IPS-18c (cell line): Measurements from ENCODE around the gene GRIA3.

Experiments
- H3K4me3 ChIP-seq: 2 replicates; pipeline ENCODE4 v1.7.0; 2013; ENCODE audit warnings: low read depth, mild to moderate bottlenecking, low read length, moderate library complexity; ENCODE audit not compliant: insufficient read depth
- H3K9me3 ChIP-seq: one replicate; pipeline ENCODE4 v1.6.1; 2013; ENCODE audit warnings: mild to moderate bottlenecking, low read length, moderate library complexity; ENCODE audit not compliant: control insufficient read depth, insufficient read depth

The GRIA3 gene

DNA sequence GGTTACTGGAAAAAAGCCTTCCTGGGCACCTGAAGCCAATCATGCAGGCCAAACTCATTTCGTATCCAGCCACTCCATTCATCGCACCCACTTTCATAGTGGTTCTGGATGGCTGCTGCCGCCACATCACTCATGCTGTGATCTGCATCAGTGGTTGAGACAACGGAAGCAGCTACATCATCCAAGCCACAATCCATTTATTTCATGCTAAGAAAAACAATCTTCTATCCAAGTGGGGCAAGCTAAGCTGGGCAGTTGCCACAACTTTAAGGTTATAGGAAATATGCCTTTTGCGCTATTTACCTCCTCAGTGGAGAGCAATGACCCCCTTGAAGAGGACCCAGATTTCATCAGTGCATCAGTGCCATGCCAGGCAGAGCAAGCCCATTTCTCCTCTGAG is 124.6 kb downstream of the GRIA3 start:
- Histone ChIP-seq H3K9me3 (no peaks in the 10 kb centered on the region), H3K4me3 (no peak overlapping the region)

DNA sequence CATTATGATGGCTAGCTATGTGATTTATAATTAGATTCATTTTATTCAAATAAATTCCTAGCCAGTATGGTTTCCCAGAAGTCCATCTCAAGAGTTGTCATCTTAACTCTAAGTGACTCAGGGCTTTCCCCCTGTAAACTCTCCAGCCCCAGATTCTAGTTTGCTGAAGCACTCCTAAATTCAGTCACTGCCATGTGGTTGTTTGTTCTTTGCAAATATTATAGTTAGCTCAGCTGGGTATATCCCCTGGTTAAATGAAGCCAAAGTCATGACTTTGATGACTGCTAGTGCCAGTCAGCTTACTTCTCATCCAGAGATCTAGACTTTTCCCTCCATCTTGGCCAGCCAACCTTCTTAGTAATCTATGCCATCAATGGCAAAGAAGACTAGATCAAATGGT is 126.0 kb downstream of the GRIA3 start:
- Histone ChIP-seq H3K9me3 (no peaks in the 10 kb centered on the region), H3K4me3 (no peak overlapping the region)

DNA sequence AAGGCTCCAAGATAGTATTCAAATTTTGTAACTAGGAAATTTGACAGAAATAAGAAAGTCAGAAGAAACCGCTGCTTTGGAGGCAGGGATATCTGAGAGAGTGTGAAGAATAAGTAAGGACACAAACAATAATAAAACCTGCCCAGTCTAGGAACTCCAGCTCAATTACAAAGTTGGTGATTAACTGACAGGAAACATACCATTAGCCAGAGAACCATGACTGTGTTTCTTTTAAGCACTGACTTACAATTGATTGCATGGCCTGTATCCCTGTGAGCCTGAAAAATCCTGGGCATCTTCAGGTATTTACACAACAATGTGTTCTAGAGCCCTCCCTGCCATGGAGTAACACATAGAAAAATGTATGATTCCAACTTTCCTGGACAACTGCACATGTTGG is 127.4 kb downstream of the GRIA3 start:
- no peaks in the 10 kb centered on the region for H3K9me3 ChIP-seq
- H3K4me3 ChIP-seq, result no peak overlapping the region

DNA sequence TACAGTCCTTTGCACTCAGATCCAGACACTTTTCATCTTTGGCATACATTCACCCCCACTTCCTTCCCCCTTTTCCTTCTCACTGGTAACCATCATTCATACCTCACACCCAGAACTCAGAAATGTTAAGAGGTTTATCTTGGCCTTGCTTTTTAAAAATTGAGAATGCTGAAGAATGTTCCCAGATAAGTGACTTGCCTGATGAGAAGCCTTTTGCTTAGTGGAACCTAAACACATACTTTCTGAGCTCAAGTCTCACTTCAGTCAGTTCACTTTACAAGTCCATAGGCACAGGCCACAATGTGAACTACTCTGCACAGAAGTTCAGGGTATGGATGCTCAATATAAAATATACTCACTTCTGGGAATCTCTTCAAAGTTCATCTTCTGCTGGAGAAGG is 129.4 kb downstream of the GRIA3 start:
- Histone ChIP-seq H3K4me3 (no peak overlapping the region), H3K9me3 (no peaks in the 10 kb centered on the region)

DNA sequence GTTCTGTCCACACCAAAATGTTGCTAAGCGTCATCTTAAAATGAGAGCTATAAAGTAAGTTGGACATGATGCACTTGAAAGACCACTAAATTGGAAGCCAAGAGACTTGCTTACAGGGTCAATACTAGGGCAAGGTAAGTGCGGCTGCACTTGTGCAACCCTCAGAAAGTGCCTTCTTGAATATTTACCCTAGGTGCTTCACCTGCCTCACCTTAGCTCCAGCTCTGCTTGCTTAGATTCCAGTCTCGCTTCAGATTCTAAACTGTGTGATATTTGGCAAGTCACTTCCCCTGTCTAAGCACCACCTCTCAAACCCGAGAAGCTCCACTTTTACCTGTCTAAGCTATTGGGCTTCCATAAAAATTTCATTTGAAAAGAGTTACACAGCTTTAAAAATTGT is 136.5 kb downstream of the GRIA3 start:
- Histone ChIP-seq H3K4me3 (no peak overlapping the region), H3K9me3 (no peaks in the 10 kb centered on the region)

DNA sequence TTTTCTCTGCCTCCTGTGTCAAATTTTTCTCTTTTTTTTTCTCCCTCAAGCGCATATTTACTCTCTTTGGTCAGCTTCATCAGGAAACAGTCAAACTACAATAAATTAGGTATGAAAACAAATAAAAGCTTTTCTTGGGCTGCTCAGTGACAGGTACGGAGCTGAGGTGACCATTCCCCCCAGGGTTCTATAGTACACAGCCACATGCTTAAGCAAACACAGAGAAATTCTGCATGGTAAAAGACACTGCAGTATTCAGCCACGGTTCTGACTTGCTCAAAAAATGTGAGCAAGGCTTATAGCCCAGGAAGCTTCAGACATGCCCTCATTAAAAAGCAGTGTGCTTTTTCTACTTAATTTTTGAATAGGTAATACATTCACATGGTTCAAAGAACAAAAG is 138.5 kb downstream of the GRIA3 start:
- H3K4me3 ChIP-seq, result no peak overlapping the region
- no peaks in the 10 kb centered on the region for H3K9me3 ChIP-seq

DNA sequence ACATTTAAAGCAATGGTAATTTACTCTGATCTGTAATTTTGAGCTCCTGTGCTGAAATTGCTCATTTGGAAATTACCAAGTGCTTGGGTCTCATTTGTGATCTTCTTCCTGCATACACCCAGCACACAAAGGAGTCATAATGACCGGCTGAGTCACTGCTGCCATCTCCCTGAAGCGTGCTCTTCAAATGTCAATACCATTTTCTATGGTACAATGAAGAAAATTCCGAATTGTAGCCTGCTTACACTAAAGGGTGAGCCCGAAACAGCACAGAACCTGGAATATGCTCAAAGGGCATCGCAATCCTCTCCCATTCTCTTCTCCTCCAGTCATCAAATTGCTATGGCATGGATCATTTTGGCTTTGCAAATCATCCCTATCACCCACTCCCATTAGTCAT is 140.5 kb downstream of the GRIA3 start:
- Histone ChIP-seq H3K9me3 (no peaks in the 10 kb centered on the region), H3K4me3 (no peak overlapping the region)

DNA sequence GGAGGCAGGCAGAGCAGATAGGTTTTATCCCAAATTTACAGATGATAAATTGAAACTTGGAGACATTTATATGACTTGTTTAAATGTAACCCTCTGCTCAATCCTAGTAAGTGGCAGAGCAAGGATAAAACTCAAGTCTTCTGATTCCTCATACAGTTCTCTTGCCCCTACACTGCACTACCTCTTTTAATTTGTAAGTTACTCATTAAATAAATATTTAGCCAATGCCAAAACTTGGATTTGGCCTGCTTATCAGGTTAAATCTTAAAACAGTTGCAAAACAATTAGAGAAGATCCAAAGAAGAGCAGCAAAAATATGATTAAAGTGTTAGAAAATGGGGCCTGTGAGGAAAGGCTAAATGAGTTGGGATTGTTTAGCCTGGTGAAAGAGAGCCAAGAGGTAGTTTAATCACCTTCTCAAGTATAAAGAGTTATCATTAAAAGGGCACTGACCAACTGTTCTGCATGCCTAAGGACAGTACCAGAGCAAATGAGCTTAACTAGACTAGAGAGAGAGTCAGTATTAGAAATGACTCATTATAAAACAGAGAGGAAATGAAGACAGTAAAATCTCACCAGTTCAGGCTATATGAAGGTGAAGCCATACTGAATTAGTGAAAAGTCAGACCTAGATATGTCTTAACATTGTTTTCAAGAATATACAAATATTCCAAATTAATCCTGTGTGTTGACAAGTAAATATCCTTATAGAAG is 146.3 kb downstream of the GRIA3 start:
- Histone ChIP-seq H3K9me3 (no peaks in the 10 kb centered on the region), H3K4me3 (no peak overlapping the region)

DNA sequence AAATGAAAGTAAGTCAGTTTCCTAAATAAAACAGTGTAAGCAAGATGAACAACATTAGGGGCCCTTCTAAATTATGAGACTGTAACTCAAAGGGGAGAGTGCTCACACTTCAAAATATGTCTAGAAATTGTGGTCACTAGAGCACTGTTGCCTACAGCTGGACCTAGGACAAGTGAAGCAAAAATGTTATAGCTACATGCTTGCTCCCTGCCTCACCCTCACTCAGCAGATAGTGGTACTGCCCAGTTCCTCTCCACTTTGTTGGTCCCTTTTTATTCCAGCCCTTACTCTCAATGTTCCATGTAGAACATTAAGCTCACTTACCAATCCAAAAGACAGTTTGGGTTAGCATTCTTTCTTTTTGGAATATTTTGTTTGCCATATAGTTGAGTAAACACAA is 147.3 kb downstream of the GRIA3 start:
- no peak overlapping the region for H3K4me3 ChIP-seq
- no peaks in the 10 kb centered on the region for H3K9me3 ChIP-seq

DNA sequence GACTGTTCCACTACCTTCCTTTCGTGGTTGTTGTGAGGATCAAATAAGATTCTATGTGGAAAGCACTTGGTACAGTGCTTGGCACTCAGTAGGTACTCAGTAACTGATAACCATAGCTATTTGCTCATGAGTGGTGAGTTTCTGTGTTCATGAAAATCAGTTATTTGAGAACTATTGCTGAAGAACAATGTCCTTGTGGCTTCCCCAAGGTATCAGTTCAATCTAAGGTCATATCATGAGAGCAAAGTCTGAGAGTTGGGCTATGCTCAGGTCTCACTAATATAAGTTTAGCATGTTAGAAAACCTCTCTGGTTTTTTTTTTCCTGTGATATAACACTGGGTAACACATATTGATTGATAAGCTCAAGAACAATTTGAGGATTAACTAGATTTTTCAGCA is 147.8 kb downstream of the GRIA3 start:
- Histone ChIP-seq H3K9me3 (no peaks in the 10 kb centered on the region), H3K4me3 (no peak overlapping the region)

DNA sequence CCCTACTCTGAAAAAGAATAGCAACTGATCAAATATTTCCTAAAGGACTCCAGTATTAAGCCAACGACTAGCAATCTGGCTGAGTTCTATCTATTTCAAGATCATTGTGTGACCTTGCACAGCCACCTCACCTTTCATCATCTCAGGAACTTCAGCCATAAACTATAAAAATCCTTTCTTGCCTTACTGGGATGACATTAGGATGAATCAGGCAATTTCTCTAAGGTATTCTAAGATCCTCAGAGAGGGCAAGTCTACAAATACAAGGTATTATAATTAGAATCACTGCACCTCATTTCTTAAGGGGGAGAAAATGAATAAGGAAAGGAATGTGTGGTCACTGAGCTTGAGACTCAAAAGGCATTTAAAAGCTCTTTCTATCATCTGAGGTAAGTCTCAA is 152.6 kb downstream of the GRIA3 start:
- H3K9me3 ChIP-seq, result no peaks in the 10 kb centered on the region

DNA sequence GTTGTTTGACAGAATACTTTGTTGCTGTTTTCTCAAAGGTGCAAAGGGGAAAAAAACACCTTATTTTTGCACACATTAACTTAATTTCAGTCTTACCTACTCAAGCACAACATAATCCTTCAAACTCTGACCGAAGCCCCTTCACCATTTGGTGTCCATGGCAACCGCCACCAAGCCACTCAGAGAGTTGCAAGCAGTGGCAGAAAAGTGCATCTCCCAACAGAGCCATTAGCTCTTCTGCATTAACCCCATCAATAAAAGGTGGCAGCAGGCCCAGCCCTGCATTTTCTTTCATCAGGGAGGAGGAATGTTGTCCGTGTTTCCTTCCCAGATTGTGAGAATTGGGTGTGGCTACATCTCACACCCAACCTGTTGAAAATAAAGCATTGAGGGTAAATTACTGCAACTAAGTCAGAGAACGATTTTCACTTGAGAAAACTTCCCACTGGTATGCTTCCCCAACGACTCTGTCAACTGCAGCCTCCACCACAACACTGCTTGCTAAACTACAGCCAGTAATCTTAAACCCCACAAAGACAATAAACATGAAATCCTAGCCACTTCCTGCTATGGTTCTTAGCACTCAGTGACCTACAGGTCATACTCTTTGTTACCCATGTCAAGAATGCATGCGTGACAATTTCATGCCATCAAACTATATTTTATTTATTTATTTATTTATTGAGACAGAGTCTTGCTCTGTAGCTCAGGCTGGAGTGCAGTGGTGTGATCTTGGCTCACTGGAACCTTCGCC is 154.0 kb downstream of the GRIA3 start:
- Histone ChIP-seq H3K4me3 (no peak overlapping the region), H3K9me3 (no peaks in the 10 kb centered on the region)

More for the DNA sequence above, 152.6 kb downstream of the GRIA3 start:
- H3K4me3 ChIP-seq, result no peak overlapping the region

DNA sequence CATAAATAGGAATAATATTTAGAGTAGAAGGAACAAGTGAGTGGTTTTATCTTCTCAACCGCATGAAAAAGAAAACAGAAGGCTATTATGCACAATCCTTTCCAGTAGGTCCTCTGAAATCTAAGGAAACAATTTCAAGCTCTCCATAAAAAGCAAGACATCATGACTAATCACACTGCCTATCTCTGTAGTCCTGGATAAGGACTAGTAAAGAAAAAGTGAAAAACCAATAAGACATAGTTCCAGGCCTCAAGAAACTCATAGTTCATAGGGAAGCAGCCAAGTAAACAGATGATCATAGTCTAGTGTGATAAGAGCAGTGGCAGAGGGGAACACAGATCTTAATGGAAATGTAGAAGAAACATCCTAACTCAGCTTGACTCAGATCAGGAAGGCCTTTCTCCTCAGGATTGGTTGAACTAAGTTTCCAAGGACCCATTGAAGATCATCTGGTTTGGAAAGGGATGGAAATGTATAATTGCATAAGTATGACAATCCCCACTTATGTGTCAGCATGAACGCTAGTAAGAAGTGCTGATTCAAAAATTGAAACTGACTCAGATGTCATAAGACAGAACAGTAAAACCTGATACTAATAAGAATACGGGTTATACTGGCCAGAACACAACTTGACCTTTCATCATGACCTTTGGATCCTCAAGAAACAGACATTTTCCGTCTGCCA is 155.3 kb downstream of the GRIA3 start:
- Histone ChIP-seq H3K9me3 (no peaks in the 10 kb centered on the region), H3K4me3 (no peak overlapping the region)

DNA sequence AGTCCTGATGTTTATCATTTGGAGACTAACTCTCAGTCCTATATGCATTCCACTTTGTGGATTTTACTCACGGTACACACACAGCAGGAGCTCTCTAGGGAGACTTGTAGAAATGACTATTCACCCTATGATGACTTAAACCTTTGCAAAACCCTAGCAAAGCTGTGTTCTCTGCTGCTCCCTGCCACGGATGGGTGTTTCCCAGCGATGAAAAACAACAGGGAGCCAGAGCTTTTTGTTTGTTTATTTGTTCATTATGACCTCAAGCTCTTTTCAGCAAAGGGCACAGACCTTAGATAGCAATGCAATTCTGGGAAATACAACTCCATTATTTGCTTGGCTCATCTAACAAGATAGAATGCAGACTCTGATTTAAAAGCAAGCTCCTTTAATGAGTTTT is 156.6 kb downstream of the GRIA3 start:
- H3K4me3 ChIP-seq, result no peak overlapping the region
- H3K9me3 ChIP-seq, result peaks cover 2% of the 10 kb centered on the region

DNA sequence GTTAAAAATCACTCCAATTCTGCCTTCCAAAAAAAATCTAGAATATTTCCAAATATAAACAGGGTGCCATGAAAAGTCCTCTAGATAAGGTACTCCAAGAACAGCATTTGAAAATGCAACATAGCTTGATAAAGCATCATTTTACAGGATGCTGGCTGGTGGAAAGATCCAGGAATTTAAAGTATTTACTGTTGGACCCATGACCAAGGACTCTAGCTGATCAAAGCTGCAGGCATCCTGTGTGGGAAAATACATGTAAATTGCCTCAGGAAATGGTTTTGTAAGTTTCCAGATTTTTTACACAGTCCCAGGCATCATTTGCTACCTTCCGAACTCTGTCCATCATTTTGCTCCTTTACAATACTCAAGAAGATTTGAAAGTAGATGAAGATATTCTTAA is 164.4 kb downstream of the GRIA3 start:
- Histone ChIP-seq H3K4me3 (no peak overlapping the region), H3K9me3 (peaks cover 2% of the 10 kb centered on the region)

DNA sequence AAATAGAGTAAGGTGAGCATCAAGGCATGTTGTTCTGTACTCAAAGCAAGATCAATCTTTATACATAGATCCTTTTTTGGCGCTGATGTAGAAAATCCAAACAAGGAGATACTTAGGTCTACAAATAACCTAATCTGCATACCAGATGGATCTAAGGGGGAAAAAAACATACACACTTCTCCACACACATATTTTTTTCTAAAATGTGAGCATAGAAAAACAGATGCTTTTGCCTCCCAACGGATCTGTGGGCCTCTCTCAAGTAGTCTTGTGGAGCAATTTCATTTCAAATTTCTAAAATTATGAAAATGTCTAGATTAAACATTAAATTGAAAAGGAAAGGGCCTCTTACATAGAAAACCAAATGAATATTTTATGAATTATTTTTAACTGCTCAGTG is 166.1 kb downstream of the GRIA3 start:
- Histone ChIP-seq H3K4me3 (no peak overlapping the region), H3K9me3 (peaks cover 2% of the 10 kb centered on the region)

DNA sequence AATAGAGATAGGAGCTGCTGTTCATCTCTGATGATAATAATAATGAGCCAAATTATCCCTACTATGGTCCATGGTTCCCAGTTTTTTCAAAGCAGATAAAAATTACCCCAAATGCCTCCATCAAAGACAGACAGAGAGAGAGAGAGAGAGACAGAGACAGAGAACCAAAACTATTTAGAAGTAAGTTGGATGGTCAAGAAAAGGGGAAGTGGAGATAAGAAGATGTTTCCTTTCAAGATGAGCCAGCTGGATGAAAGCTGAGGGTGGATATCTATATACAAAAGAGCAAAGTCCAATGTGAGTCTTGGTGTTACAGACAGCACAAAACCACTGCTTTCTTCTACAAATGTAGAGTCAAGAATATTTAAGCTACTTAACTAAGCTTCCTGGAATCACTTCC is 173.9 kb downstream of the GRIA3 start:
- no peak overlapping the region for H3K4me3 ChIP-seq
- peaks cover 5% of the 10 kb centered on the region for H3K9me3 ChIP-seq

DNA sequence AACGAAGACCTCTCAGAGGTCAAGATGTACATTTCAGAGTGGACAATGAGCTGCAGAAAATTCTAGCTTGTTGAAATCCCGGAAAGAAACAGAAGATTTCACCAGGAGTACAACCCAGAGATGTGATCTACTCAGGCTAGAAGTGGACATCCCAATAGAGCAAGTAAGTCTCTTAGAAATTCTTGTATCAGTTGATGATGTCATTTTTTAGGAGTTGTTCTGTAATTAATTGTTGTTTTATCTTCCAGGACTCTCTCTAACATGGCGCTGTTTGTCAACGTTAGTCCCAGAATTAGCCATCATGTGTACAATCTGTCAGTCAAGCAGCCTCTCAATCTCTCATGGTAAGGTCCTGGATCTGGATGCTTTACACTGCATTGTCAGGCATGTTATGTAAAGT is 174.4 kb downstream of the GRIA3 start:
- Histone ChIP-seq H3K9me3 (peaks cover 5% of the 10 kb centered on the region), H3K4me3 (no peak overlapping the region)
